Measurements from ENCODE around the gene LPA. TPM values are rescaled to one million over a fixed set of nuclear protein-coding genes. Genes with fewer than 3 reads are reported as not detected.

LPA gene
- total and polyA plus RNA-seq, 4 donors, result 0.03 to 1.1 TPM; not detected in 2

DNA sequence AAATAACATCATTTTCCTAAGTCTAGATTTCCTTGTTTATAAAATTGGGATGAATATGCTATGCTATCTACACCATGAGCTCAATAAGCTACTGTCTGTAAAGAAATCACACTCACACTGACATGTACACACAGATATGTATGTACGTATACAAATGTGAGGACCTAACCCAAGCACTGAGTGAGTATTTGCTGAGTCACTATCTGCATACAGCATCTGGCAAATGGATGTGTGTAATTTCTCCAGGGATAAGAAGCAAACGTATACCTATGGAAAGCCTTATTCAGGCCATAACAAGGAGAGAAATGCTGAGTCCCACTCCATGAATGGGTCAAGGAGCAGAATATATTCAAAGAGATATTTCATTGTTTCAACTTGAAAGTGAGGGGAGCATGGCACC is 153.9 kb downstream of the LPA start:
- Histone ChIP-seq H3K27ac (ENCODE audit: low read depth in 1 of 2, low read length in 1 of 2) (no peak overlapping the region), H3K4me1 (ENCODE audit: control insufficient read depth in 5 of 5, insufficient read depth in 5 of 5, low read length in 5 of 5) (no peaks in the 10 kb centered on the region), H3K36me3 (ENCODE audit: control insufficient read depth in 4 of 4, insufficient read depth in 4 of 4, low read length in 4 of 4) (no peaks in the 10 kb centered on the region), H3K4me3 (no peak overlapping the region), H3K27me3 (ENCODE audit: control insufficient read depth in 3 of 3, insufficient read depth in 3 of 3, low read length in 2 of 3) (no peaks in the 10 kb centered on the region), H3K9ac (ENCODE audit: insufficient read depth in 1 of 2, low read length in 2 of 2) (no peak overlapping the region), H3K9me3 (ENCODE audit: control insufficient read depth in 4 of 4, insufficient read depth in 3 of 4, low read length in 3 of 4) (no peaks in the 10 kb centered on the region)
- no peak for DNase-seq
- WGBS, 2 donors, result 44 to 48% methylated on average over 2 of the region's 2 CpGs
- TF ChIP-seq, protein P1, sequence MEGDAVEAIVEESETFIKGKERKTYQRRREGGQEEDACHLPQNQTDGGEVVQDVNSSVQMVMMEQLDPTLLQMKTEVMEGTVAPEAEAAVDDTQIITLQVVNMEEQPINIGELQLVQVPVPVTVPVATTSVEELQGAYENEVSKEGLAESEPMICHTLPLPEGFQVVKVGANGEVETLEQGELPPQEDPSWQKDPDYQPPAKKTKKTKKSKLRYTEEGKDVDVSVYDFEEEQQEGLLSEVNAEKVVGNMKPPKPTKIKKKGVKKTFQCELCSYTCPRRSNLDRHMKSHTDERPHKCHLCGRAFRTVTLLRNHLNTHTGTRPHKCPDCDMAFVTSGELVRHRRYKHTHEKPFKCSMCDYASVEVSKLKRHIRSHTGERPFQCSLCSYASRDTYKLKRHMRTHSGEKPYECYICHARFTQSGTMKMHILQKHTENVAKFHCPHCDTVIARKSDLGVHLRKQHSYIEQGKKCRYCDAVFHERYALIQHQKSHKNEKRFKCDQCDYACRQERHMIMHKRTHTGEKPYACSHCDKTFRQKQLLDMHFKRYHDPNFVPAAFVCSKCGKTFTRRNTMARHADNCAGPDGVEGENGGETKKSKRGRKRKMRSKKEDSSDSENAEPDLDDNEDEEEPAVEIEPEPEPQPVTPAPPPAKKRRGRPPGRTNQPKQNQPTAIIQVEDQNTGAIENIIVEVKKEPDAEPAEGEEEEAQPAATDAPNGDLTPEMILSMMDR (IDR thresholded peaks at IDR 0.05; ENCODE audit: control extremely low read depth, extremely low read depth), result no peak
- no peak for ATAC-seq (ENCODE audit: insufficient read depth, low FRiP score)

GRCh38 chr6:160509610-160510009 is 154.5 kb downstream of the LPA start:
- WGBS, 2 donors, result 61 to 84% methylated on average over 2 of the region's 2 CpGs
- no peak overlapping the region for H3K27ac ChIP-seq (ENCODE audit: low read depth in 1 of 2, low read length in 1 of 2)
- no peaks in the 10 kb centered on the region for H3K9me3 ChIP-seq (ENCODE audit: control insufficient read depth in 4 of 4, insufficient read depth in 3 of 4, low read length in 3 of 4)
- TF ChIP-seq, protein P1 (IDR thresholded peaks at IDR 0.05; ENCODE audit: control extremely low read depth, extremely low read depth), result no peak
- DNase-seq, result peak in 1 of 3 donors; percentile 1
- no peaks in the 10 kb centered on the region for H3K27me3 ChIP-seq (ENCODE audit: control insufficient read depth in 3 of 3, insufficient read depth in 3 of 3, low read length in 2 of 3)
- H3K9ac ChIP-seq (ENCODE audit: insufficient read depth in 1 of 2, low read length in 2 of 2), result no peak overlapping the region
- H3K36me3 ChIP-seq (ENCODE audit: control insufficient read depth in 4 of 4, insufficient read depth in 4 of 4, low read length in 4 of 4), result no peaks in the 10 kb centered on the region
- no peak overlapping the region for H3K4me3 ChIP-seq
- H3K4me1 ChIP-seq (ENCODE audit: control insufficient read depth in 5 of 5, insufficient read depth in 5 of 5, low read length in 5 of 5), result no peaks in the 10 kb centered on the region
- ATAC-seq (ENCODE audit: insufficient read depth, low FRiP score), result no peak

GRCh38 chr6:160508599-160508998 is 155.5 kb downstream of the LPA start:
- Histone ChIP-seq H3K4me3 (no peak overlapping the region), H3K9me3 (ENCODE audit: control insufficient read depth in 4 of 4, insufficient read depth in 3 of 4, low read length in 3 of 4) (peaks cover 0 to 4% (median 2%) of the 10 kb centered on the region in 4 donors), H3K4me1 (ENCODE audit: control insufficient read depth in 5 of 5, insufficient read depth in 5 of 5, low read length in 5 of 5) (no peaks in the 10 kb centered on the region), H3K36me3 (ENCODE audit: control insufficient read depth in 4 of 4, insufficient read depth in 4 of 4, low read length in 4 of 4) (no peaks in the 10 kb centered on the region), H3K27ac (ENCODE audit: low read depth in 1 of 2, low read length in 1 of 2) (no peak overlapping the region), H3K27me3 (ENCODE audit: control insufficient read depth in 3 of 3, insufficient read depth in 3 of 3, low read length in 2 of 3) (no peaks in the 10 kb centered on the region), H3K9ac (ENCODE audit: insufficient read depth in 1 of 2, low read length in 2 of 2) (no peak overlapping the region)
- DNase-seq (no peak), ATAC-seq (ENCODE audit: insufficient read depth, low FRiP score) (no peak)
- TF ChIP-seq, protein P1 (IDR thresholded peaks at IDR 0.05; ENCODE audit: control extremely low read depth, extremely low read depth), result no peak
- WGBS, 2 donors, result 76 to 86% methylated on average over 2 of the region's 2 CpGs

DNA sequence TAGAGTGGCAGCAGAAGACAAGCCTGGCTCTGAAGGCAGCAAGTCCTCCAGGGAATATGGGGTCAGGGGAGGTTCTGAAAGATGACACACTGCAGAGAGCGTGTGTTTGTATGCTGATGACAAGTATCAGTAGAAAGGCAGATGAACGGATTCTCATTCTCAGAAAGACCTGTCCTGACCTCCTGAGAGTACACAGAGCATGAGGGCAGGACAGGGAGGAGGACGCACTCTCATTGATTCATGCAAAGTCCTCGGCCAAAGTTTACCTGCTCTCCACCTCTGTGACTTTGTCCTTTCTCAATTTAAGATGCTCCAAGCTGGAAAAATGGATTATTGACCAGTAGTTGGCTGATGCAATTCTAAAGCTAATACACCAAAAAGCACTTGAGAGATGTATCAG is 156.7 kb downstream of the LPA start:
- no peak overlapping the region for H3K4me3 ChIP-seq
- no peaks in the 10 kb centered on the region for H3K27me3 ChIP-seq (ENCODE audit: control insufficient read depth in 3 of 3, insufficient read depth in 3 of 3, low read length in 2 of 3)
- 80 to 84% methylated on average over 4 of the region's 4 CpGs for WGBS, 2 donors
- DNase-seq (no peak), ATAC-seq (ENCODE audit: insufficient read depth, low FRiP score) (no peak)
- H3K9ac ChIP-seq (ENCODE audit: insufficient read depth in 1 of 2, low read length in 2 of 2), result no peak overlapping the region
- H3K9me3 ChIP-seq (ENCODE audit: control insufficient read depth in 4 of 4, insufficient read depth in 3 of 4, low read length in 3 of 4), result peaks cover 0 to 7% (median 3%) of the 10 kb centered on the region in 4 donors
- TF ChIP-seq, protein P1 (IDR thresholded peaks at IDR 0.05; ENCODE audit: control extremely low read depth, extremely low read depth), result no peak
- no peaks in the 10 kb centered on the region for H3K4me1 ChIP-seq (ENCODE audit: control insufficient read depth in 5 of 5, insufficient read depth in 5 of 5, low read length in 5 of 5)
- H3K27ac ChIP-seq (ENCODE audit: low read depth in 1 of 2, low read length in 1 of 2), result no peak overlapping the region
- no peaks in the 10 kb centered on the region for H3K36me3 ChIP-seq (ENCODE audit: control insufficient read depth in 4 of 4, insufficient read depth in 4 of 4, low read length in 4 of 4)

Measured in lung (tissue), 12 donors.